ENCODE measurements around the gene NKIRAS1. TPM values are rescaled to one million over a fixed set of nuclear protein-coding genes. Genes with fewer than 3 reads are reported as not detected.

NKIRAS1 gene
- total and polyA plus RNA-seq, 2 of the 8 experiments (the other 6 are each of a cell fraction or from before 2014, with no cell fraction given), result 3.4 to 7.0 TPM

DNA sequence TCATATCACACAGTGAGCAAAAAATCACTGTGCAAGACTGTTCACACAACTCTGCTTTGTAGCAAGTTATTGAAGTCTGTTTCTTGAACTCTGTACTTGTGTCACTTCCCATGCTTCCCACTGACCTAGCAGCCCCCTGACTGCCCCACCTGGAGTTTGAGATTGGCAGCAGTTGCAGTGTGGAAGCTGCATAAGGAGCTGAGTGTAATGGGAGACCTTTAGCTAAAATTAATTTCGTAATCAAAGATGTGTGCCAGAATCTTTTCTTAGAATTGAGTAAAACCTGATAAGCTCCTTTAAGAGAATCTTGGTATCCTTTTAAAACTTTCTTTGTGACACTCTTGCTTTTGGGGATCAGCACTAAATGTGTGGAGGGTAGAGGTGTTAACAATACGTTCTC lies 42.8 kb downstream of the NKIRAS1 start (continued):
- TF ChIP-seq, protein P1, sequence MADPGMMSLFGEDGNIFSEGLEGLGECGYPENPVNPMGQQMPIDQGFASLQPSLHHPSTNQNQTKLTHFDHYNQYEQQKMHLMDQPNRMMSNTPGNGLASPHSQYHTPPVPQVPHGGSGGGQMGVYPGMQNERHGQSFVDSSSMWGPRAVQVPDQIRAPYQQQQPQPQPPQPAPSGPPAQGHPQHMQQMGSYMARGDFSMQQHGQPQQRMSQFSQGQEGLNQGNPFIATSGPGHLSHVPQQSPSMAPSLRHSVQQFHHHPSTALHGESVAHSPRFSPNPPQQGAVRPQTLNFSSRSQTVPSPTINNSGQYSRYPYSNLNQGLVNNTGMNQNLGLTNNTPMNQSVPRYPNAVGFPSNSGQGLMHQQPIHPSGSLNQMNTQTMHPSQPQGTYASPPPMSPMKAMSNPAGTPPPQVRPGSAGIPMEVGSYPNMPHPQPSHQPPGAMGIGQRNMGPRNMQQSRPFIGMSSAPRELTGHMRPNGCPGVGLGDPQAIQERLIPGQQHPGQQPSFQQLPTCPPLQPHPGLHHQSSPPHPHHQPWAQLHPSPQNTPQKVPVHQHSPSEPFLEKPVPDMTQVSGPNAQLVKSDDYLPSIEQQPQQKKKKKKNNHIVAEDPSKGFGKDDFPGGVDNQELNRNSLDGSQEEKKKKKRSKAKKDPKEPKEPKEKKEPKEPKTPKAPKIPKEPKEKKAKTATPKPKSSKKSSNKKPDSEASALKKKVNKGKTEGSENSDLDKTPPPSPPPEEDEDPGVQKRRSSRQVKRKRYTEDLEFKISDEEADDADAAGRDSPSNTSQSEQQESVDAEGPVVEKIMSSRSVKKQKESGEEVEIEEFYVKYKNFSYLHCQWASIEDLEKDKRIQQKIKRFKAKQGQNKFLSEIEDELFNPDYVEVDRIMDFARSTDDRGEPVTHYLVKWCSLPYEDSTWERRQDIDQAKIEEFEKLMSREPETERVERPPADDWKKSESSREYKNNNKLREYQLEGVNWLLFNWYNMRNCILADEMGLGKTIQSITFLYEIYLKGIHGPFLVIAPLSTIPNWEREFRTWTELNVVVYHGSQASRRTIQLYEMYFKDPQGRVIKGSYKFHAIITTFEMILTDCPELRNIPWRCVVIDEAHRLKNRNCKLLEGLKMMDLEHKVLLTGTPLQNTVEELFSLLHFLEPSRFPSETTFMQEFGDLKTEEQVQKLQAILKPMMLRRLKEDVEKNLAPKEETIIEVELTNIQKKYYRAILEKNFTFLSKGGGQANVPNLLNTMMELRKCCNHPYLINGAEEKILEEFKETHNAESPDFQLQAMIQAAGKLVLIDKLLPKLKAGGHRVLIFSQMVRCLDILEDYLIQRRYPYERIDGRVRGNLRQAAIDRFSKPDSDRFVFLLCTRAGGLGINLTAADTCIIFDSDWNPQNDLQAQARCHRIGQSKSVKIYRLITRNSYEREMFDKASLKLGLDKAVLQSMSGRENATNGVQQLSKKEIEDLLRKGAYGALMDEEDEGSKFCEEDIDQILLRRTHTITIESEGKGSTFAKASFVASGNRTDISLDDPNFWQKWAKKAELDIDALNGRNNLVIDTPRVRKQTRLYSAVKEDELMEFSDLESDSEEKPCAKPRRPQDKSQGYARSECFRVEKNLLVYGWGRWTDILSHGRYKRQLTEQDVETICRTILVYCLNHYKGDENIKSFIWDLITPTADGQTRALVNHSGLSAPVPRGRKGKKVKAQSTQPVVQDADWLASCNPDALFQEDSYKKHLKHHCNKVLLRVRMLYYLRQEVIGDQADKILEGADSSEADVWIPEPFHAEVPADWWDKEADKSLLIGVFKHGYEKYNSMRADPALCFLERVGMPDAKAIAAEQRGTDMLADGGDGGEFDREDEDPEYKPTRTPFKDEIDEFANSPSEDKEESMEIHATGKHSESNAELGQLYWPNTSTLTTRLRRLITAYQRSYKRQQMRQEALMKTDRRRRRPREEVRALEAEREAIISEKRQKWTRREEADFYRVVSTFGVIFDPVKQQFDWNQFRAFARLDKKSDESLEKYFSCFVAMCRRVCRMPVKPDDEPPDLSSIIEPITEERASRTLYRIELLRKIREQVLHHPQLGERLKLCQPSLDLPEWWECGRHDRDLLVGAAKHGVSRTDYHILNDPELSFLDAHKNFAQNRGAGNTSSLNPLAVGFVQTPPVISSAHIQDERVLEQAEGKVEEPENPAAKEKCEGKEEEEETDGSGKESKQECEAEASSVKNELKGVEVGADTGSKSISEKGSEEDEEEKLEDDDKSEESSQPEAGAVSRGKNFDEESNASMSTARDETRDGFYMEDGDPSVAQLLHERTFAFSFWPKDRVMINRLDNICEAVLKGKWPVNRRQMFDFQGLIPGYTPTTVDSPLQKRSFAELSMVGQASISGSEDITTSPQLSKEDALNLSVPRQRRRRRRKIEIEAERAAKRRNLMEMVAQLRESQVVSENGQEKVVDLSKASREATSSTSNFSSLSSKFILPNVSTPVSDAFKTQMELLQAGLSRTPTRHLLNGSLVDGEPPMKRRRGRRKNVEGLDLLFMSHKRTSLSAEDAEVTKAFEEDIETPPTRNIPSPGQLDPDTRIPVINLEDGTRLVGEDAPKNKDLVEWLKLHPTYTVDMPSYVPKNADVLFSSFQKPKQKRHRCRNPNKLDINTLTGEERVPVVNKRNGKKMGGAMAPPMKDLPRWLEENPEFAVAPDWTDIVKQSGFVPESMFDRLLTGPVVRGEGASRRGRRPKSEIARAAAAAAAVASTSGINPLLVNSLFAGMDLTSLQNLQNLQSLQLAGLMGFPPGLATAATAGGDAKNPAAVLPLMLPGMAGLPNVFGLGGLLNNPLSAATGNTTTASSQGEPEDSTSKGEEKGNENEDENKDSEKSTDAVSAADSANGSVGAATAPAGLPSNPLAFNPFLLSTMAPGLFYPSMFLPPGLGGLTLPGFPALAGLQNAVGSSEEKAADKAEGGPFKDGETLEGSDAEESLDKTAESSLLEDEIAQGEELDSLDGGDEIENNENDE (IDR thresholded peaks at IDR 0.05; ENCODE audit: insufficient replicate concordance, low read length), result no peak
- no peak for TF ChIP-seq CREB1 (IDR thresholded peaks at IDR 0.05)
- no peak for TF ChIP-seq CHD2 (IDR thresholded peaks at IDR 0.05; ENCODE audit: low read length)

Measured in H1 (cell line).